ENCODE data around the gene ALX1.

The ALX1 gene

DNA sequence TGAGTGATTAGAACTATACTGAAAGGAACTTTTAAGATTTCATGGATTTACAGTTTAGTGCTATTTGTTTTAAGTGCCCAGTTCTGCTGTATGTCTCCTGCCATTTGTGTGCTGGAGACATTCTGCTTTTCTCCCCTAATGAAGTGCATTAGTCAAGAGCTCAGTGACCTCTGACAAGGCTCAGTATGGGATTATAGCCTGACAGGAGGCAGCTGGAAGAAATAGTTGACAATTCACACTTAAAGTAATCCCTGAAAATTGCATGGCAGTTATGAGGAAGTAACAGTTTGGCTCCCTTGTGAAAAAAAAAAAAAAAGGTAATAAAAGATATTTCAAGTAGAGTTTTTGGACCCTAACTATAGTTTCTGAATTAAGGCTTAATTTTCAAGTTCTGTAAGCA lies 70.3 kb downstream of the ALX1 start:
- TF ChIP-seq, protein P1, sequence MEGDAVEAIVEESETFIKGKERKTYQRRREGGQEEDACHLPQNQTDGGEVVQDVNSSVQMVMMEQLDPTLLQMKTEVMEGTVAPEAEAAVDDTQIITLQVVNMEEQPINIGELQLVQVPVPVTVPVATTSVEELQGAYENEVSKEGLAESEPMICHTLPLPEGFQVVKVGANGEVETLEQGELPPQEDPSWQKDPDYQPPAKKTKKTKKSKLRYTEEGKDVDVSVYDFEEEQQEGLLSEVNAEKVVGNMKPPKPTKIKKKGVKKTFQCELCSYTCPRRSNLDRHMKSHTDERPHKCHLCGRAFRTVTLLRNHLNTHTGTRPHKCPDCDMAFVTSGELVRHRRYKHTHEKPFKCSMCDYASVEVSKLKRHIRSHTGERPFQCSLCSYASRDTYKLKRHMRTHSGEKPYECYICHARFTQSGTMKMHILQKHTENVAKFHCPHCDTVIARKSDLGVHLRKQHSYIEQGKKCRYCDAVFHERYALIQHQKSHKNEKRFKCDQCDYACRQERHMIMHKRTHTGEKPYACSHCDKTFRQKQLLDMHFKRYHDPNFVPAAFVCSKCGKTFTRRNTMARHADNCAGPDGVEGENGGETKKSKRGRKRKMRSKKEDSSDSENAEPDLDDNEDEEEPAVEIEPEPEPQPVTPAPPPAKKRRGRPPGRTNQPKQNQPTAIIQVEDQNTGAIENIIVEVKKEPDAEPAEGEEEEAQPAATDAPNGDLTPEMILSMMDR (IDR thresholded peaks at IDR 0.05; ENCODE audit: low read depth, low read length, missing control alignments): no peak
- no peak for DNase-seq (ENCODE audit: low read depth)
- in situ Hi-C loops (cut with HindIII; ENCODE audit: low sequenced_read_pairs): no loop called here
- H3K4me3 ChIP-seq (ENCODE audit: low read depth, low read length): no peak overlapping the region

All from astrocyte of the cerebellum (primary cell).